A673 (cell line): ENCODE measurements around the gene NELL1. TPM values are rescaled to one million over a fixed set of nuclear protein-coding genes. Genes with fewer than 3 reads are reported as not detected.

Experiments
- BruUV-seq: library from RNA; stranded (reverse); fragments of 400-500 nt; replicated peaks from 2 replicates; lab custom pipeline; 2021; lab: Mats Ljungman, UMichigan
- CTCF ChIA-PET: fragments of 300-600 bp; sonication (Branson Sonifier 250); formaldehyde crosslinking; loops from one replicate; lab custom pipeline; 2022; ENCODE audit warnings: antibody characterized with exemption; lab: Charles Lee
- POLR2A ChIA-PET: fragments of 300-600 bp; sonication (Branson Sonifier 250); formaldehyde crosslinking; loops from one replicate; lab custom pipeline; 2022; ENCODE audit warnings: antibody characterized with exemption; ENCODE audit not compliant: low non-redundant PET; lab: Charles Lee
- DNase-seq: peaks from one replicate; pipeline ENCODE4 v3.0.0-alpha.2; 2015; ENCODE audit warnings: low spot score
- H3K27ac ChIP-seq: fragments of 200-600 bp; sonication (generic); 2 replicates; pipeline ENCODE4 v1.5.1; 2016; ENCODE audit warnings: mixed run types, low read depth, mild to moderate bottlenecking, mixed read lengths, antibody characterized with exemption, low read length; ENCODE audit not compliant: poor library complexity, severe bottlenecking
- H3K27me3 ChIP-seq: fragments of 200-600 bp; sonication (generic); replicated peaks from 2 replicates; pipeline ENCODE4 v1.6.1; 2017; ENCODE audit warnings: mixed run types, low read depth, mild to moderate bottlenecking, mixed read lengths, antibody characterized with exemption, low read length; ENCODE audit not compliant: insufficient read depth, poor library complexity
- H3K36me3 ChIP-seq: fragments of 200-600 bp; sonication (generic); 2 replicates; pipeline ENCODE4 v1.6.1; 2016; ENCODE audit warnings: mixed run types, mild to moderate bottlenecking, mixed read lengths, antibody characterized with exemption, low read length; ENCODE audit not compliant: insufficient read depth, poor library complexity, severe bottlenecking
- H3K4me1 ChIP-seq: fragments of 200-600 bp; sonication (generic); 2 replicates; pipeline ENCODE4 v1.6.1; 2017; ENCODE audit warnings: mixed run types, mild to moderate bottlenecking, mixed read lengths, antibody characterized with exemption, low read length; ENCODE audit not compliant: insufficient read depth, poor library complexity, severe bottlenecking
- H3K4me3 ChIP-seq: fragments of 200-600 bp; sonication (generic); 2 replicates; pipeline ENCODE4 v1.5.1; 2016; ENCODE audit warnings: low read depth, mixed run types, mild to moderate bottlenecking, mixed read lengths, low read length; ENCODE audit not compliant: poor library complexity, severe bottlenecking
- H3K9me3 ChIP-seq: fragments of 200-600 bp; sonication (generic); 2 replicates; pipeline ENCODE4 v1.6.1; 2016; ENCODE audit warnings: mixed run types, low read depth, mild to moderate bottlenecking, mixed read lengths, antibody characterized with exemption, low read length; ENCODE audit not compliant: poor library complexity, severe bottlenecking
- CTCF ChIP-seq: fragments of 300-800, 200-600 bp; sonication (generic); conservative IDR thresholded peaks from 2 replicates; pipeline ENCODE4 v1.5.1; 2017; ENCODE audit warnings: low read depth, mild to moderate bottlenecking, antibody characterized with exemption, low read length, moderate library complexity, mixed read lengths
- EZH2 ChIP-seq: fragments of 200-600 bp; sonication (generic); IDR thresholded peaks from 2 replicates; pipeline ENCODE4 v1.6.1; 2017; ENCODE audit warnings: borderline replicate concordance, low read depth, mild to moderate bottlenecking, mixed read lengths, antibody characterized with exemption, low read length; ENCODE audit not compliant: poor library complexity, severe bottlenecking
- intact Hi-C: fragments of 100-400 bp; cut with micrococcal nuclease; formaldehyde crosslinking; loops from one replicate; pipeline ENCODE4 v1.10.0; 2022; ENCODE audit not compliant: unreplicated experiment
- total RNA-seq: library from RNA; stranded (reverse); gene quantifications from 2 replicates; pipeline ENCODE4 v1.2.3, GENCODE V29; 2021

NELL1 gene
- total RNA-seq, 1 experiment from 2014 or later = 0.32 TPM

GRCh38 chr11:20656901-20657300, 12.5 kb upstream of the NELL1 start:
- ChIA-PET CTCF (interaction anchor here (0.8 kb wide), 1 partner anchor 10 kb away, joined by 3 read pairs; no protein-coding TSS in a partner anchor), POLR2A (no interaction called here)
- Histone ChIP-seq H3K4me1 (no peaks in the 10 kb centered on the region), H3K27me3 (no peaks in the 10 kb centered on the region), H3K4me3 (no peak overlapping the region), H3K36me3 (no peaks in the 10 kb centered on the region), H3K9me3 (no peaks in the 10 kb centered on the region), H3K27ac (no peak overlapping the region)
- TF ChIP-seq EZH2 = no peak
- no peak for TF ChIP-seq CTCF
- intact Hi-C loops = no loop called here
- no peak for DNase-seq
- no TSS peak for BruUV-seq

DNA sequence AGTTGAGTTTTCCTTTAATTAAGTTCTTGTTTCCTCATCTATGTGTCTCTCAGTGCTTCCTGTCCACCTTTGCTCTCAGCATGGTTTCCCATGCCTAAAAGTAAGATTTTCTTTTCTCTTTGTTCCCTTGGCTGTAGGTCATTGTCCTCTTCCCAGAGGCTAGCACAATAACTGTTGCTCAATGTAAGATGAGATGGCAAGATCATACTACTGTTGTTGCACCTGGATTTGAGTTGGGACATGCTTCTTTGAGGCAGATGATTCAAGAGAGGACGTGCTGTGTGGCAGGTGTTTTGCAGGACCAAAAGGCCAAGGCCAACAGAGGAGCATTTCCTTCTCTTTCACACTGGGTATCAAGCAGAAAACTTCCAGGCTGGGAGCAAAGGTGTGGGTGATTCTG, 11.3 kb upstream of the NELL1 start:
- DNase-seq = no peak
- TF ChIP-seq CTCF (no peak), EZH2 (no peak)
- no peaks in the 10 kb centered on the region for H3K9me3 ChIP-seq
- ChIA-PET POLR2A (no interaction called here), CTCF (no interaction called here)
- BruUV-seq = no TSS peak
- no peak overlapping the region for H3K27ac ChIP-seq
- no peaks in the 10 kb centered on the region for H3K4me1 ChIP-seq
- no peaks in the 10 kb centered on the region for H3K36me3 ChIP-seq
- H3K27me3 ChIP-seq = no peaks in the 10 kb centered on the region
- intact Hi-C loops = no loop called here
- no peak overlapping the region for H3K4me3 ChIP-seq

GRCh38 chr11:20661445-20661844, 7.9 kb upstream of the NELL1 start:
- CTCF ChIA-PET = no interaction called here

More at GRCh38 chr11:20661445-20661844, 7.9 kb upstream of the NELL1 start:
- H3K27me3 ChIP-seq = peaks cover 2% of the 10 kb centered on the region
- no peaks in the 10 kb centered on the region for H3K36me3 ChIP-seq
- no peak overlapping the region for H3K27ac ChIP-seq
- POLR2A ChIA-PET = no interaction called here
- DNase-seq = no peak
- intact Hi-C loops = no loop called here
- no peaks in the 10 kb centered on the region for H3K4me1 ChIP-seq
- H3K4me3 ChIP-seq = no peak overlapping the region
- TF ChIP-seq CTCF = no peak
- no peak for TF ChIP-seq EZH2
- H3K9me3 ChIP-seq = no peaks in the 10 kb centered on the region
- BruUV-seq = no TSS peak
